Activated B cell treated with CpG ODN at 0.5 μM for 24 hours (primary cell): ENCODE results near the gene C1orf105. TPM values are rescaled to one million over a fixed set of nuclear protein-coding genes. Genes with fewer than 3 reads are reported as not detected.

Experiments used
- ATAC-seq: fragments of 200-7000 bp; cut with Tn5 transposase; one replicate; pipeline ENCODE4 v1.10.0; 2021; ENCODE audit warnings: low read depth, mild to moderate bottlenecking, moderate library complexity
- CTCF ChIA-PET: fragments of 350-600 bp; sonication (Branson Sonifier 250); formaldehyde crosslinking; loops from one replicate; lab custom pipeline; 2021; ENCODE audit warnings: antibody characterized with exemption; lab: Charles Lee
- POLR2A ChIA-PET: fragments of 350-600 bp; sonication (Branson Sonifier 250); formaldehyde crosslinking; loops from one replicate; lab custom pipeline; 2021; ENCODE audit warnings: antibody characterized with exemption; lab: Charles Lee
- DNase-seq: peaks from one replicate; pipeline ENCODE4 v3.0.0; 2022
- H3K27ac Mint-ChIP-seq: one replicate; pipeline ENCODE4 v1.8.0; 2020; ENCODE audit warnings: mixed read lengths
- H3K27me3 Mint-ChIP-seq: one replicate; pipeline ENCODE4 v1.8.0; 2021; ENCODE audit warnings: mixed read lengths
- H3K36me3 Mint-ChIP-seq: one replicate; pipeline ENCODE4 v1.8.0; 2021; ENCODE audit warnings: low read depth, mixed read lengths
- H3K4me1 Mint-ChIP-seq: one replicate; pipeline ENCODE4 v1.8.0; 2021; ENCODE audit warnings: mixed read lengths
- H3K4me3 Mint-ChIP-seq: one replicate; pipeline ENCODE4 v1.8.0; 2020; ENCODE audit warnings: mild to moderate bottlenecking, mixed read lengths
- H3K9me3 Mint-ChIP-seq: one replicate; pipeline ENCODE4 v1.8.0; 2020; ENCODE audit warnings: mixed read lengths
- intact Hi-C: fragments of 100-400 bp; cut with micrococcal nuclease; formaldehyde crosslinking; loops from one replicate; pipeline ENCODE4 v1.15.1; 2024
- total RNA-seq: library from RNA; stranded (reverse); gene quantifications from 2 replicates; pipeline ENCODE4 v1.2.3, GENCODE V29; 2022
- TF ChIP-seq, protein P1 (sequence below): fragments of 200-600 bp; IDR thresholded peaks from one replicate; pipeline ENCODE4 v1.8.0; 2022; ENCODE audit warnings: antibody characterized with exemption, mild to moderate bottlenecking

C1orf105 gene
- total RNA-seq, 1 donor from 2014 or later: not detected

DNA sequence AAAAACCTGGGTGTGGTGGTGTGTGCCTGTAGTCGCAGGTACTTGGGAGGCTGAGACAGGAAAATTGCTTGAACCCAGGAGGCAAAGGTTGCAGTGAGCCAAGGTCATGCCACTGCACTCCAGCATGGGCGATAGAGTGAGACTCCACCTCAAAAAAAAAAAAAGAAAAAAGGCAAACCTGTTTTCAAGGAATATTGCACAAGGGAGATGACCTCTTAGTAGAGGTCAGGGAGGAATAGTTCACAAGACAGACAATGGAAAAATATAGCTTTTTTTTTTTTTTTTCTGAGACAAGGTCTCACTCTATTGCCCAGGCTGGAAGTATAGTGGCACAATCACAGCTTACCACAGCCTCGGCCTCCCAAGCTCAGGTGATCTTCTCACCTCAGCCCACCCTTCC lies 90.0 kb downstream of the C1orf105 start:
- CTCF ChIA-PET: no interaction called here
- TF ChIP-seq, protein P1, sequence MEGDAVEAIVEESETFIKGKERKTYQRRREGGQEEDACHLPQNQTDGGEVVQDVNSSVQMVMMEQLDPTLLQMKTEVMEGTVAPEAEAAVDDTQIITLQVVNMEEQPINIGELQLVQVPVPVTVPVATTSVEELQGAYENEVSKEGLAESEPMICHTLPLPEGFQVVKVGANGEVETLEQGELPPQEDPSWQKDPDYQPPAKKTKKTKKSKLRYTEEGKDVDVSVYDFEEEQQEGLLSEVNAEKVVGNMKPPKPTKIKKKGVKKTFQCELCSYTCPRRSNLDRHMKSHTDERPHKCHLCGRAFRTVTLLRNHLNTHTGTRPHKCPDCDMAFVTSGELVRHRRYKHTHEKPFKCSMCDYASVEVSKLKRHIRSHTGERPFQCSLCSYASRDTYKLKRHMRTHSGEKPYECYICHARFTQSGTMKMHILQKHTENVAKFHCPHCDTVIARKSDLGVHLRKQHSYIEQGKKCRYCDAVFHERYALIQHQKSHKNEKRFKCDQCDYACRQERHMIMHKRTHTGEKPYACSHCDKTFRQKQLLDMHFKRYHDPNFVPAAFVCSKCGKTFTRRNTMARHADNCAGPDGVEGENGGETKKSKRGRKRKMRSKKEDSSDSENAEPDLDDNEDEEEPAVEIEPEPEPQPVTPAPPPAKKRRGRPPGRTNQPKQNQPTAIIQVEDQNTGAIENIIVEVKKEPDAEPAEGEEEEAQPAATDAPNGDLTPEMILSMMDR: no peak
- intact Hi-C loops: no loop called here
- Mint-ChIP-seq H3K27me3 (peaks cover 5% of the 10 kb centered on the region), H3K4me3 (no peak overlapping the region), H3K36me3 (no peaks in the 10 kb centered on the region), H3K9me3 (peaks cover 2% of the 10 kb centered on the region), H3K27ac (no peak overlapping the region), H3K4me1 (no peaks in the 10 kb centered on the region)
- no peak for DNase-seq
- POLR2A ChIA-PET: no interaction called here
- ATAC-seq: no peak

DNA sequence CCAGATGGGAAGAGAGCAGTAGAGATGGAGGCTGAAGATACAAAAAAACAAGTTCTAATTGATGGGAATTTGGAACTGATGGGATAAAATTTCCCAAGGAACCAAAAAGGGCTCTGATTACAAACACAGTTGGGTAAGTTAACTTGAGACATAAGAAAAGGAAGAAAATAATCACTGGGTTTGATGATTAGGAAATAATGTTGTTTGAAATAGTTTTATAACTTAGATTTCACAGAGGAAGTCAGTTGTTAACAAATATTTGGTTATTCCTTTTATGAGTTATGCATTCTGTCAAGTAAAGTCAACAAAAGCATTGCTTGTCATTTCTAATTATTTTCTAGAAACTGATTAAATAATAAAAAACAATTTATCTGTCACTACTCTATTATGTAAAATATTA lies 92.1 kb downstream of the C1orf105 start:
- peaks cover 2% of the 10 kb centered on the region for H3K9me3 Mint-ChIP-seq
- no peak for DNase-seq
- H3K4me3 Mint-ChIP-seq: no peak overlapping the region
- TF ChIP-seq, protein P1: no peak
- H3K36me3 Mint-ChIP-seq: no peaks in the 10 kb centered on the region
- peaks cover 3% of the 10 kb centered on the region for H3K4me1 Mint-ChIP-seq
- ChIA-PET POLR2A (no interaction called here), CTCF (no interaction called here)
- no peak overlapping the region for H3K27ac Mint-ChIP-seq
- intact Hi-C loops: no loop called here
- H3K27me3 Mint-ChIP-seq: peaks cover 5% of the 10 kb centered on the region
- ATAC-seq: no peak

DNA sequence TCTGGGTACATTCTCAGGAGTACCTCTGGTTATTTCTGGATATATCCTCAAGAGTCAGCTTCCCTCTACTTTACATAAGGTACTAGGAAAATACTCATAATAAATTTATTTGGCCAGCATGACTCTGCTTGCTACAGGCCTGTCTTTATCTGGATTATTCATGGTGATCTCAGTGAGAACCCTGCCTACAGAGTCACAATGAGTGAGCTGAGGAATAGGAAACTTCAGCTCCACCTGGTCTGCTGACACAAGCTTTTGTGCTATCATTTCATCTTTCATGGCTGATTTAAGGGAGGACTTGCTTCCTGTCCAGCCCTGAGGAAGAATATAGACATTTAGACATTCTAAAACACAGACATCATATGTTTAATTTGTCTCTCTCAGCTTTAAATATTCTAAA lies 93.0 kb downstream of the C1orf105 start:
- Mint-ChIP-seq H3K36me3 (no peaks in the 10 kb centered on the region), H3K4me3 (no peak overlapping the region)
- CTCF ChIA-PET: no interaction called here

DNA sequence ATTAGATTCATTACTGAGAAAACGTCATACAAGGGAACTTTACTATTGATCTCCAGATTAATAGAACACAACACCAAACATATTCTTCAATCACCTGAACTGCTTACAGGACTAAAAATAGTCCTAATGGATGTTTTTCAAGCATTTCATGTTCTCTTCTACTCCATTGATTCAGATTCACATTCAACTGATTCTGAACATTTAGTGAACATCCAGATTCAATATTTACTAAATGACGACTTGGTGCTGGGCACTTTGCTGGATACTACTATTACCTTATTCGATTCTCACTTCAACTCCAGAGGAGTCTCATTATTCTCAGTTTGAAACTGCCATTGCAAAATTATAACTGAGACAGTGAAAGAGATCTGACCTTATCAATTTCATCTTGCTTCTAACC lies 93.6 kb downstream of the C1orf105 start:
- no peak for ATAC-seq
- DNase-seq: no peak
- TF ChIP-seq, protein P1: no peak
- Mint-ChIP-seq H3K4me1 (peaks cover 3% of the 10 kb centered on the region), H3K4me3 (no peak overlapping the region), H3K9me3 (peaks cover 2% of the 10 kb centered on the region), H3K27ac (no peak overlapping the region), H3K27me3 (peaks cover 2% of the 10 kb centered on the region), H3K36me3 (no peaks in the 10 kb centered on the region)
- ChIA-PET CTCF (no interaction called here), POLR2A (no interaction called here)
- intact Hi-C loops: no loop called here

More for the DNA sequence above, 93.0 kb downstream of the C1orf105 start:
- no peak overlapping the region for H3K27ac Mint-ChIP-seq
- H3K27me3 Mint-ChIP-seq: peaks cover 4% of the 10 kb centered on the region
- DNase-seq: no peak
- POLR2A ChIA-PET: no interaction called here
- H3K4me1 Mint-ChIP-seq: peaks cover 3% of the 10 kb centered on the region
- TF ChIP-seq, protein P1: no peak
- ATAC-seq: no peak
- intact Hi-C loops: no loop called here
- H3K9me3 Mint-ChIP-seq: peaks cover 2% of the 10 kb centered on the region

DNA sequence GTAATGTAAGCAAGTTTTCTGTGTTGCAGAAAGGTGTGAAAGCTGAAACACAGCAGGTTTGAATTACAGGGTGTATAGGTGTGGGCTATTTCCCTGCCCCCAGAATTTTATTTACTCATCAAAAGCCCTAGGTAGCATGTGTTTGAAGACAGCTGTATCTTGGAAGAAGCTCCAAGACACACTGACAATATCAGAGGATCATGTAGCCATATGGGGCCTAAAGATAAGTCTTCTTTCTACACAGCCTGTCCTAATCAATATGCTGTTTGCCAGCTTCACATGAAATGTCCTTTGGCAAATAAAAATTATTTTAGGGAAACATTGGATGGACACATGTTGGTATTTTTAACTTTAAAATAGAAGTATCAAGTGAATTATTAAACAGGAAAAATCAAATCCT lies 95.0 kb downstream of the C1orf105 start:
- Mint-ChIP-seq H3K4me3 (no peak overlapping the region), H3K4me1 (peaks cover 3% of the 10 kb centered on the region), H3K9me3 (peaks cover 2% of the 10 kb centered on the region), H3K27ac (no peak overlapping the region), H3K27me3 (no peaks in the 10 kb centered on the region), H3K36me3 (no peaks in the 10 kb centered on the region)
- TF ChIP-seq, protein P1: no peak
- POLR2A ChIA-PET: interaction anchor here (0.6 kb wide), 1 partner anchor 201 kb away, joined by 7 read pairs; no protein-coding TSS in a partner anchor
- intact Hi-C loops: no loop called here
- CTCF ChIA-PET: no interaction called here
- no peak for ATAC-seq
- DNase-seq: no peak
